NB4 (cell line): ENCODE results near the gene RTN4IP1.

ENCODE experiments used
- CTCF ChIP-seq: IDR thresholded peaks from one replicate; pipeline ENCODE4 v1.5.1; 2012; ENCODE audit warnings: low read depth, low read length
- MAX ChIP-seq: IDR thresholded peaks from 2 replicates; pipeline ENCODE4 v1.6.1; 2011; ENCODE audit warnings: low read depth, low read length
- POLR2A ChIP-seq: IDR thresholded peaks from 2 replicates; pipeline ENCODE4 v1.6.1; 2011; ENCODE audit warnings: mild to moderate bottlenecking; ENCODE audit not compliant: insufficient read length; ENCODE audit errors: extremely low read depth

- no peak for TF ChIP-seq POLR2A
- no peak for TF ChIP-seq MAX
- no peak for TF ChIP-seq CTCF
Measured at GRCh38 chr6:106530502-106530901, 98.8 kb downstream of the RTN4IP1 start.
